Neural cell (in vitro differentiated cells): Measurements from ENCODE around the gene CRAT. TPM values are rescaled to one million over a fixed set of nuclear protein-coding genes. Genes with fewer than 3 reads are reported as not detected.

Experiments
- H2AFZ ChIP-seq: fragments of 200-600, 300-800 bp; sonication (generic), shearing (Covaris generic); 2 replicates; pipeline ENCODE4 v1.6.0; 2014; ENCODE audit warnings: low read depth, mild to moderate bottlenecking, antibody characterized with exemption, low read length, moderate library complexity
- H3F3A ChIP-seq: fragments of 200-600 bp; shearing (Covaris generic); 2 replicates; pipeline ENCODE4 v1.6.1; 2016; ENCODE audit warnings: mild to moderate bottlenecking, moderate library complexity, mixed read lengths, antibody characterized with exemption, low read length; ENCODE audit not compliant: insufficient read depth, poor library complexity, severe bottlenecking
- H3K27ac ChIP-seq: fragments of 200-600, 300-800 bp; sonication (generic), shearing (Covaris generic); 2 replicates; pipeline ENCODE4 v1.5.1; 2014; ENCODE audit warnings: mild to moderate bottlenecking, low read length, moderate library complexity
- H3K27me3 ChIP-seq: fragments of 300-800, 200-600 bp; sonication (generic), shearing (Covaris generic); 2 replicates; pipeline ENCODE4 v1.6.0; 2014; ENCODE audit warnings: mild to moderate bottlenecking, low read depth, low read length, moderate library complexity; ENCODE audit not compliant: insufficient read depth
- H3K36me3 ChIP-seq: fragments of 300-800, 200-600 bp; sonication (generic), shearing (Covaris generic); 2 replicates; pipeline ENCODE4 v1.5.1; 2014; ENCODE audit warnings: mild to moderate bottlenecking, antibody characterized with exemption, low read length, moderate library complexity; ENCODE audit not compliant: insufficient read depth
- H3K4me2 ChIP-seq: fragments of 300-800, 200-600 bp; sonication (generic), shearing (Covaris generic); 2 replicates; pipeline ENCODE4 v1.6.0; 2014; ENCODE audit warnings: mild to moderate bottlenecking, low read length
- H3K4me3 ChIP-seq: fragments of 300-800, 200-600 bp; sonication (generic), shearing (Covaris generic); 2 replicates; pipeline ENCODE4 v1.5.1; 2014; ENCODE audit warnings: mild to moderate bottlenecking, low read length, moderate library complexity
- H3K79me2 ChIP-seq: fragments of 200-600 bp; shearing (Covaris generic); replicated peaks from 2 replicates; pipeline ENCODE4 v1.6.0; 2014; ENCODE audit warnings: mild to moderate bottlenecking, low read length, moderate library complexity; ENCODE audit not compliant: insufficient read depth
- H3K9ac ChIP-seq: fragments of 300-800, 200-600 bp; sonication (generic), shearing (Covaris generic); 2 replicates; pipeline ENCODE4 v1.6.1; 2016; ENCODE audit warnings: mild to moderate bottlenecking, low read length, mixed read lengths
- H3K9me2 ChIP-seq: fragments of 200-600 bp; shearing (Covaris generic); 2 replicates; pipeline ENCODE4 v1.6.1; 2016; ENCODE audit warnings: mild to moderate bottlenecking, low read length, mixed read lengths; ENCODE audit not compliant: insufficient read depth
- H3K9me3 ChIP-seq: fragments of 200-600, 300-800 bp; sonication (generic), shearing (Covaris generic); 2 replicates; pipeline ENCODE4 v1.6.1; 2016; ENCODE audit warnings: mild to moderate bottlenecking, mixed run types, low read length, moderate library complexity, mixed read lengths
- H4K20me1 ChIP-seq: fragments of 200-600 bp; shearing (Covaris generic); 2 replicates; pipeline ENCODE4 v1.6.1; 2016; ENCODE audit warnings: mild to moderate bottlenecking, mixed run types; ENCODE audit not compliant: insufficient read depth
- EP300 ChIP-seq: fragments of 450-650 bp; conservative IDR thresholded peaks from 2 replicates; pipeline ENCODE4 v1.6.1; 2014; ENCODE audit warnings: antibody characterized with exemption, mild to moderate bottlenecking, moderate library complexity; ENCODE audit not compliant: poor library complexity, severe bottlenecking
- EZH2 ChIP-seq: fragments of 200-600, 300-800 bp; shearing (Covaris generic), sonication (generic); IDR thresholded peaks from 2 replicates; pipeline ENCODE4 v1.6.1; 2014; ENCODE audit warnings: antibody characterized with exemption, low read length, borderline replicate concordance, mild to moderate bottlenecking; ENCODE audit not compliant: insufficient read depth, poor library complexity, severe bottlenecking
- MXI1 ChIP-seq: fragments of 450-650 bp; conservative IDR thresholded peaks from 2 replicates; pipeline ENCODE4 v1.6.1; 2014; ENCODE audit warnings: antibody characterized with exemption, mild to moderate bottlenecking; ENCODE audit not compliant: poor library complexity, severe bottlenecking
- POLR2AphosphoS5 ChIP-seq: IDR thresholded peaks from 2 replicates; pipeline ENCODE4 v1.6.1; 2012
- RAD21 ChIP-seq: fragments of 450-650 bp; conservative IDR thresholded peaks from 2 replicates; pipeline ENCODE4 v1.6.1; 2014; ENCODE audit warnings: antibody characterized with exemption, mild to moderate bottlenecking, moderate library complexity
- SMC3 ChIP-seq: fragments of 450-650 bp; conservative IDR thresholded peaks from 2 replicates; pipeline ENCODE4 v1.6.1; 2014; ENCODE audit warnings: antibody characterized with exemption, mild to moderate bottlenecking, moderate library complexity; ENCODE audit not compliant: poor library complexity
- TAF1 ChIP-seq: IDR thresholded peaks from 2 replicates; pipeline ENCODE4 v1.6.1; 2012; ENCODE audit warnings: low read depth
- polyA plus RNA-seq: library from polyadenylated mRNA; depleted of rRNA; stranded (reverse); fragments of >200 nt; gene quantifications from 2 replicates; pipeline ENCODE4 v1.2.3, GENCODE V29; 2014
- TF ChIP-seq, protein P1 (sequence below): fragments of 450-650 bp; IDR thresholded peaks from 2 replicates; pipeline ENCODE4 v1.5.1; 2014; ENCODE audit warnings: antibody characterized with exemption, mild to moderate bottlenecking, moderate library complexity; ENCODE audit not compliant: poor library complexity, severe bottlenecking
- TF ChIP-seq, protein P2 (sequence below): IDR thresholded peaks from 2 replicates; pipeline ENCODE4 v1.6.1; 2012; ENCODE audit warnings: borderline replicate concordance

Gene CRAT
- polyA plus RNA-seq, 1 donor from 2014 or later, result 14.3 TPM

GRCh38 chr9:129073404-129073803 lies 37.2 kb downstream of the CRAT start:
- no peaks in the 10 kb centered on the region for H3K36me3 ChIP-seq
- H3K27me3 ChIP-seq, result no peaks in the 10 kb centered on the region
- H3K9me3 ChIP-seq, result no peaks in the 10 kb centered on the region
- H3K27ac ChIP-seq, result no peak overlapping the region
- H3K79me2 ChIP-seq, result no peaks in the 10 kb centered on the region
- H3K4me2 ChIP-seq, result no peak overlapping the region
- no peak overlapping the region for H3K9ac ChIP-seq
- no peak overlapping the region for H2AFZ ChIP-seq
- H3K9me2 ChIP-seq, result no peaks in the 10 kb centered on the region
- H4K20me1 ChIP-seq, result no peaks in the 10 kb centered on the region
- no peak for TF ChIP-seq RAD21
- TF ChIP-seq, protein P1, sequence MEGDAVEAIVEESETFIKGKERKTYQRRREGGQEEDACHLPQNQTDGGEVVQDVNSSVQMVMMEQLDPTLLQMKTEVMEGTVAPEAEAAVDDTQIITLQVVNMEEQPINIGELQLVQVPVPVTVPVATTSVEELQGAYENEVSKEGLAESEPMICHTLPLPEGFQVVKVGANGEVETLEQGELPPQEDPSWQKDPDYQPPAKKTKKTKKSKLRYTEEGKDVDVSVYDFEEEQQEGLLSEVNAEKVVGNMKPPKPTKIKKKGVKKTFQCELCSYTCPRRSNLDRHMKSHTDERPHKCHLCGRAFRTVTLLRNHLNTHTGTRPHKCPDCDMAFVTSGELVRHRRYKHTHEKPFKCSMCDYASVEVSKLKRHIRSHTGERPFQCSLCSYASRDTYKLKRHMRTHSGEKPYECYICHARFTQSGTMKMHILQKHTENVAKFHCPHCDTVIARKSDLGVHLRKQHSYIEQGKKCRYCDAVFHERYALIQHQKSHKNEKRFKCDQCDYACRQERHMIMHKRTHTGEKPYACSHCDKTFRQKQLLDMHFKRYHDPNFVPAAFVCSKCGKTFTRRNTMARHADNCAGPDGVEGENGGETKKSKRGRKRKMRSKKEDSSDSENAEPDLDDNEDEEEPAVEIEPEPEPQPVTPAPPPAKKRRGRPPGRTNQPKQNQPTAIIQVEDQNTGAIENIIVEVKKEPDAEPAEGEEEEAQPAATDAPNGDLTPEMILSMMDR, result no peak
- no peak for TF ChIP-seq MXI1
- TF ChIP-seq, protein P2, sequence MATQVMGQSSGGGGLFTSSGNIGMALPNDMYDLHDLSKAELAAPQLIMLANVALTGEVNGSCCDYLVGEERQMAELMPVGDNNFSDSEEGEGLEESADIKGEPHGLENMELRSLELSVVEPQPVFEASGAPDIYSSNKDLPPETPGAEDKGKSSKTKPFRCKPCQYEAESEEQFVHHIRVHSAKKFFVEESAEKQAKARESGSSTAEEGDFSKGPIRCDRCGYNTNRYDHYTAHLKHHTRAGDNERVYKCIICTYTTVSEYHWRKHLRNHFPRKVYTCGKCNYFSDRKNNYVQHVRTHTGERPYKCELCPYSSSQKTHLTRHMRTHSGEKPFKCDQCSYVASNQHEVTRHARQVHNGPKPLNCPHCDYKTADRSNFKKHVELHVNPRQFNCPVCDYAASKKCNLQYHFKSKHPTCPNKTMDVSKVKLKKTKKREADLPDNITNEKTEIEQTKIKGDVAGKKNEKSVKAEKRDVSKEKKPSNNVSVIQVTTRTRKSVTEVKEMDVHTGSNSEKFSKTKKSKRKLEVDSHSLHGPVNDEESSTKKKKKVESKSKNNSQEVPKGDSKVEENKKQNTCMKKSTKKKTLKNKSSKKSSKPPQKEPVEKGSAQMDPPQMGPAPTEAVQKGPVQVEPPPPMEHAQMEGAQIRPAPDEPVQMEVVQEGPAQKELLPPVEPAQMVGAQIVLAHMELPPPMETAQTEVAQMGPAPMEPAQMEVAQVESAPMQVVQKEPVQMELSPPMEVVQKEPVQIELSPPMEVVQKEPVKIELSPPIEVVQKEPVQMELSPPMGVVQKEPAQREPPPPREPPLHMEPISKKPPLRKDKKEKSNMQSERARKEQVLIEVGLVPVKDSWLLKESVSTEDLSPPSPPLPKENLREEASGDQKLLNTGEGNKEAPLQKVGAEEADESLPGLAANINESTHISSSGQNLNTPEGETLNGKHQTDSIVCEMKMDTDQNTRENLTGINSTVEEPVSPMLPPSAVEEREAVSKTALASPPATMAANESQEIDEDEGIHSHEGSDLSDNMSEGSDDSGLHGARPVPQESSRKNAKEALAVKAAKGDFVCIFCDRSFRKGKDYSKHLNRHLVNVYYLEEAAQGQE, result no peak
- no peak for TF ChIP-seq EP300
- no peak for TF ChIP-seq POLR2AphosphoS5
- TF ChIP-seq EZH2, result no peak
- no peak for TF ChIP-seq TAF1
- no peak for TF ChIP-seq SMC3
- no peaks in the 10 kb centered on the region for H3F3A ChIP-seq
- no peak overlapping the region for H3K4me3 ChIP-seq

GRCh38 chr9:129072171-129072570 lies 38.4 kb downstream of the CRAT start:
- Histone ChIP-seq H3K79me2 (no peaks in the 10 kb centered on the region), H3K4me2 (no peak overlapping the region), H3K9ac (no peak overlapping the region), H3K9me2 (no peaks in the 10 kb centered on the region), H4K20me1 (no peaks in the 10 kb centered on the region), H3K4me3 (no peak overlapping the region), H3K27ac (no peak overlapping the region), H2AFZ (no peak overlapping the region), H3K36me3 (no peaks in the 10 kb centered on the region), H3K27me3 (no peaks in the 10 kb centered on the region), H3K9me3 (no peaks in the 10 kb centered on the region), H3F3A (no peaks in the 10 kb centered on the region)
- TF ChIP-seq EP300, result no peak

DNA sequence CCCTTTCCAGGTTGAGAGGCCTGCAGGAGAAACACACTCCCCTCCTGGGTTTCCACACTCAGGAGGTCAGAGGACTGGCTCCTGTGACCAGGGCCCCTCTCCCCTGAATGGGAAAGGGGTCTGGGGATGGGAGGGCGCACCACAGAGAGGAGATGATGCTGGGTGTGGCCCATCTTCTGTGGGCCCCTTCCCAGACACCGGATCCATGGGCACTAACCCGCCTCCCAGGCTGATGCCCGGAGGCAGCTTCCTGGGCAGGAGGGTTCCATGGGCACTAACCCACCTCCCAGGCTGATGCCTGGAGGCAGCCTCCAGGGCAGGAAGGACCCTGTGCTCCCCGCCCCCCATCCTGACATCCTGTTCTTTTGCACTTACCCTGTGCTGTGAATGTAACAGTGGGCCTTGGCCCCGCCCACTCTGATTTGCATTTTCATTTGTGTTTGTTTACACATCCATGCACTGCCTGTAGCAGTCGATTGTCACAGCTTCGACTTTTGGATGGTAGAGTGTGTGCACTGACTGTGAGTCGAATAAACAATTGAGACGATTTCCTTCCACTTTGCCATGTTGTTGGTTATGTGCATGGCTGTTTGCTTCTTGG lies 39.0 kb downstream of the CRAT start:
- no peaks in the 10 kb centered on the region for H3K9me3 ChIP-seq
- no peaks in the 10 kb centered on the region for H3K9me2 ChIP-seq
- no peak overlapping the region for H3K9ac ChIP-seq
- no peak for TF ChIP-seq MXI1
- TF ChIP-seq EZH2, result no peak
- TF ChIP-seq, protein P2, result no peak
- TF ChIP-seq, protein P1, result no peak
- no peak for TF ChIP-seq TAF1
- no peak for TF ChIP-seq POLR2AphosphoS5
- no peak for TF ChIP-seq EP300
- no peak for TF ChIP-seq SMC3
- TF ChIP-seq RAD21, result no peak
- H3F3A ChIP-seq, result no peaks in the 10 kb centered on the region
- no peak overlapping the region for H3K4me3 ChIP-seq
- no peaks in the 10 kb centered on the region for H3K79me2 ChIP-seq
- no peaks in the 10 kb centered on the region for H3K36me3 ChIP-seq
- no peak overlapping the region for H2AFZ ChIP-seq
- H3K27ac ChIP-seq, result no peak overlapping the region
- no peaks in the 10 kb centered on the region for H3K27me3 ChIP-seq
- no peaks in the 10 kb centered on the region for H4K20me1 ChIP-seq
- no peak overlapping the region for H3K4me2 ChIP-seq
